Mesothelial cell of epicardium (in vitro differentiated cells): ENCODE measurements around the gene PLXDC1. TPM values are rescaled to one million over a fixed set of nuclear protein-coding genes. Genes with fewer than 3 reads are reported as not detected.
"Not testable (repeated sequence)": the region's sequence is repeated elsewhere in the genome, so short reads cannot be mapped to it uniquely, and the experiment has no call there.

ENCODE experiments used
- DNase-seq, 2 experiments: peaks; one replicate each; pipeline ENCODE4 v3.0.0; 2021; ENCODE audit warnings: low spot score in 2 of 2; ENCODE audit not compliant: unreplicated experiment in 2 of 2
- H3K27ac Mint-ChIP-seq: 2 replicates; pipeline ENCODE4 v1.8.0; 2021; ENCODE audit warnings: mixed read lengths
- H3K27me3 Mint-ChIP-seq: 2 replicates; pipeline ENCODE4 v1.8.0; 2021; ENCODE audit warnings: low read depth, mixed read lengths
- H3K36me3 Mint-ChIP-seq: 2 replicates; pipeline ENCODE4 v1.8.0; 2021; ENCODE audit warnings: mixed read lengths
- H3K4me1 Mint-ChIP-seq: 2 replicates; pipeline ENCODE4 v1.8.0; 2021; ENCODE audit warnings: mixed read lengths
- H3K4me3 Mint-ChIP-seq: 2 replicates; pipeline ENCODE4 v1.8.0; 2021; ENCODE audit warnings: mild to moderate bottlenecking, moderate library complexity, mixed read lengths
- H3K9me3 Mint-ChIP-seq: 2 replicates; pipeline ENCODE4 v1.8.0; 2021; ENCODE audit warnings: mixed read lengths
- CTCF ChIP-seq: fragments of 200-600 bp; sonication (generic); IDR thresholded peaks from one replicate; pipeline ENCODE4 v1.5.0; 2021; ENCODE audit warnings: antibody characterized with exemption; ENCODE audit not compliant: unreplicated experiment
- total RNA-seq: library from RNA; stranded (reverse); gene quantifications from 3 replicates; pipeline ENCODE4 v1.2.1, GENCODE V29; 2021

Gene PLXDC1
- total RNA-seq, 1 donor from 2014 or later: 15.4 TPM

GRCh38 chr17:39058524-39058923 lies 92.9 kb downstream of the PLXDC1 start:
- Mint-ChIP-seq H3K4me1 (peaks cover 18% of the 10 kb centered on the region), H3K27ac (no peak overlapping the region), H3K9me3 (peaks cover 4% of the 10 kb centered on the region), H3K4me3 (peak overlapping the region; percentile 81), H3K36me3 (no peaks in the 10 kb centered on the region), H3K27me3 (peaks cover under 1% of the 10 kb centered on the region)
- DNase-seq: no peak
- no peak for TF ChIP-seq CTCF

GRCh38 chr17:39057701-39058206 lies 93.7 kb downstream of the PLXDC1 start:
- Mint-ChIP-seq H3K27ac (no peak overlapping the region), H3K4me1 (peaks cover 11% of the 10 kb centered on the region), H3K4me3 (peak overlapping the region; percentile 81), H3K36me3 (no peaks in the 10 kb centered on the region), H3K9me3 (peaks cover 4% of the 10 kb centered on the region), H3K27me3 (peaks cover 5% of the 10 kb centered on the region)
- no peak for DNase-seq
- TF ChIP-seq CTCF: no peak

- Mint-ChIP-seq H3K27ac (no peak overlapping the region), H3K36me3 (no peaks in the 10 kb centered on the region), H3K4me1 (peaks cover 9% of the 10 kb centered on the region), H3K4me3 (no peak overlapping the region), H3K9me3 (peaks cover 14% of the 10 kb centered on the region), H3K27me3 (peaks cover 13% of the 10 kb centered on the region)
- no peak for DNase-seq
- no peak for TF ChIP-seq CTCF
These were observed 97.3 kb downstream of the PLXDC1 start for GRCh38 chr17:39054111-39054645.

- H3K9me3 Mint-ChIP-seq: peaks cover 19% of the 10 kb centered on the region
- not testable (repeated sequence) for H3K36me3 Mint-ChIP-seq, H3K4me3 Mint-ChIP-seq, H3K27ac Mint-ChIP-seq, DNase-seq, H3K4me1 Mint-ChIP-seq
- H3K27me3 Mint-ChIP-seq: peaks cover 13% of the 10 kb centered on the region
These were observed 99.0 kb downstream of the PLXDC1 start for GRCh38 chr17:39052423-39052822.

GRCh38 chr17:39051001-39051585 lies 100.3 kb downstream of the PLXDC1 start:
- peaks cover 20% of the 10 kb centered on the region for H3K9me3 Mint-ChIP-seq
- TF ChIP-seq CTCF: no peak
- H3K36me3 Mint-ChIP-seq: peaks cover 6% of the 10 kb centered on the region
- no peak overlapping the region for H3K4me3 Mint-ChIP-seq
- H3K27me3 Mint-ChIP-seq: peaks cover 13% of the 10 kb centered on the region
- no peaks in the 10 kb centered on the region for H3K4me1 Mint-ChIP-seq
- DNase-seq: no peak
- no peak overlapping the region for H3K27ac Mint-ChIP-seq

- no peak for TF ChIP-seq CTCF
- H3K36me3 Mint-ChIP-seq: peaks cover 6% of the 10 kb centered on the region
- no peak overlapping the region for H3K27ac Mint-ChIP-seq
- H3K4me3 Mint-ChIP-seq: no peak overlapping the region
- H3K9me3 Mint-ChIP-seq: peaks cover 21% of the 10 kb centered on the region
- DNase-seq: no peak
- H3K27me3 Mint-ChIP-seq: peaks cover 7% of the 10 kb centered on the region
- no peaks in the 10 kb centered on the region for H3K4me1 Mint-ChIP-seq
These were observed 105.3 kb downstream of the PLXDC1 start for GRCh38 chr17:39045948-39046679.
